ENCODE data around the gene SEMA3E. TPM values are rescaled to one million over a fixed set of nuclear protein-coding genes. Genes with fewer than 3 reads are reported as not detected.
A peak's percentile ranks its signal among the peaks of the same experiment; 100 is the strongest.

The SEMA3E gene
- total RNA-seq, 1 experiment from 2014 or later, result 3.6 TPM

- Histone ChIP-seq H3K27me3 (ENCODE audit: low read length) (no peaks in the 10 kb centered on the region), H3K9me3 (ENCODE audit: low read length) (no peaks in the 10 kb centered on the region), H3F3A (ENCODE audit: low read length, unreplicated experiment) (no peaks in the 10 kb centered on the region), H3K27ac (ENCODE audit: low read length) (no peak overlapping the region), H2AFZ (ENCODE audit: low read length) (no peak overlapping the region), H3K4me3 (ENCODE audit: low read length) (no peak overlapping the region), H3K9me2 (replicated peaks; ENCODE audit: low read length) (no peaks in the 10 kb centered on the region), H3K4me1 (ENCODE audit: insufficient read depth, low read length) (no peaks in the 10 kb centered on the region), H3K9ac (ENCODE audit: low read length) (no peak overlapping the region), H3K4me2 (ENCODE audit: low read length) (no peak overlapping the region), H3K79me2 (ENCODE audit: low read length) (no peaks in the 10 kb centered on the region), H3K36me3 (ENCODE audit: low read depth, low read length) (no peaks in the 10 kb centered on the region), H4K20me1 (ENCODE audit: low read length) (no peaks in the 10 kb centered on the region)
- ChIA-PET POLR2A (ENCODE audit: unreplicated experiment) (no interaction called here), CTCF (no interaction called here)
- peak; percentile 19 for DNase-seq
- peak; percentile 43; the same call in 1 of the 2 replicates for ATAC-seq
- BruUV-seq (replicated peaks), result no TSS peak
- TF ChIP-seq EZH2phosphoT487 (IDR thresholded peaks at IDR 0.05; ENCODE audit: borderline replicate concordance, low read length) (no peak), CTCF (conservative IDR thresholded peaks at IDR 0.05; ENCODE audit: low read depth, low read length) (peak; percentile 45; the same call in 1 of the 2 replicates)
- intact Hi-C loops (cut with micrococcal nuclease), result loop anchor here (1.0 to 5.0 kb wide), 3 partner anchors 93 to 625 kb away; no protein-coding TSS in a partner anchor
These were observed 283.2 kb downstream of the SEMA3E start for GRCh38 chr7:83365746-83366145.

GRCh38 chr7:83362871-83363550 lies 285.9 kb downstream of the SEMA3E start:
- no peaks in the 10 kb centered on the region for H3K9me3 ChIP-seq (ENCODE audit: low read length)
- H2AFZ ChIP-seq (ENCODE audit: low read length), result no peak overlapping the region
- POLR2A ChIA-PET (ENCODE audit: unreplicated experiment), result interaction anchor here (0.6 kb wide), 1 partner anchor 23 kb away, joined by 4 read pairs; no protein-coding TSS in a partner anchor
- H3K4me3 ChIP-seq (ENCODE audit: low read length), result no peak overlapping the region
- CTCF ChIA-PET, result no interaction called here
- ATAC-seq (no peak), DNase-seq (no peak)
- no peaks in the 10 kb centered on the region for H3K4me1 ChIP-seq (ENCODE audit: insufficient read depth, low read length)
- H3K4me2 ChIP-seq (ENCODE audit: low read length), result no peak overlapping the region
- no peak overlapping the region for H3K9ac ChIP-seq (ENCODE audit: low read length)
- H3F3A ChIP-seq (ENCODE audit: low read length, unreplicated experiment), result no peaks in the 10 kb centered on the region
- H3K27ac ChIP-seq (ENCODE audit: low read length), result no peak overlapping the region
- no peak for TF ChIP-seq EZH2phosphoT487 (IDR thresholded peaks at IDR 0.05; ENCODE audit: borderline replicate concordance, low read length)
- no peak for TF ChIP-seq CTCF (conservative IDR thresholded peaks at IDR 0.05; ENCODE audit: low read depth, low read length)
- no peak for TF ChIP-seq EZH2 (IDR thresholded peaks at IDR 0.05; ENCODE audit: low read length, unreplicated experiment)
- no peaks in the 10 kb centered on the region for H3K9me2 ChIP-seq (replicated peaks; ENCODE audit: low read length)
- no peaks in the 10 kb centered on the region for H3K27me3 ChIP-seq (ENCODE audit: low read length)
- no peaks in the 10 kb centered on the region for H3K36me3 ChIP-seq (ENCODE audit: low read depth, low read length)
- no peaks in the 10 kb centered on the region for H3K79me2 ChIP-seq (ENCODE audit: low read length)
- intact Hi-C loops (cut with micrococcal nuclease), result loop anchor here (1.0 kb wide), 1 partner anchor 553 kb away; no protein-coding TSS in a partner anchor
- no peaks in the 10 kb centered on the region for H4K20me1 ChIP-seq (ENCODE audit: low read length)
- no TSS peak for BruUV-seq (replicated peaks)

GRCh38 chr7:83359108-83359507 lies 289.8 kb downstream of the SEMA3E start:
- no TSS peak for BruUV-seq (replicated peaks)
- ChIA-PET POLR2A (ENCODE audit: unreplicated experiment) (no interaction called here), CTCF (no interaction called here)
- Histone ChIP-seq H3K4me2 (ENCODE audit: low read length) (no peak overlapping the region), H2AFZ (ENCODE audit: low read length) (no peak overlapping the region), H3K4me3 (ENCODE audit: low read length) (no peak overlapping the region), H3K27ac (ENCODE audit: low read length) (no peak overlapping the region), H4K20me1 (ENCODE audit: low read length) (no peaks in the 10 kb centered on the region), H3K9ac (ENCODE audit: low read length) (no peak overlapping the region), H3K9me2 (replicated peaks; ENCODE audit: low read length) (no peaks in the 10 kb centered on the region), H3K9me3 (ENCODE audit: low read length) (no peaks in the 10 kb centered on the region), H3K36me3 (ENCODE audit: low read depth, low read length) (no peaks in the 10 kb centered on the region), H3K27me3 (ENCODE audit: low read length) (peaks cover 2% of the 10 kb centered on the region; the same call in 1 of the 2 replicates), H3F3A (ENCODE audit: low read length, unreplicated experiment) (no peaks in the 10 kb centered on the region), H3K4me1 (ENCODE audit: insufficient read depth, low read length) (no peaks in the 10 kb centered on the region), H3K79me2 (ENCODE audit: low read length) (no peaks in the 10 kb centered on the region)
- TF ChIP-seq EZH2 (IDR thresholded peaks at IDR 0.05; ENCODE audit: low read length, unreplicated experiment), result no peak
- TF ChIP-seq EZH2phosphoT487 (IDR thresholded peaks at IDR 0.05; ENCODE audit: borderline replicate concordance, low read length), result no peak
- no peak for TF ChIP-seq CTCF (conservative IDR thresholded peaks at IDR 0.05; ENCODE audit: low read depth, low read length)
- intact Hi-C loops (cut with micrococcal nuclease), result no loop called here
- DNase-seq (no peak), ATAC-seq (no peak)

Data from PC-3 (cell line).